H1 (cell line): ENCODE results near the gene LAMA4. TPM values are rescaled to one million over a fixed set of nuclear protein-coding genes. Genes with fewer than 3 reads are reported as not detected.

Source experiments
- CTCF ChIA-PET: fragments of 300-600 bp; sonication (Branson Sonifier 250); formaldehyde crosslinking; loops from one replicate; lab custom pipeline; 2021; ENCODE audit not compliant: partially characterized antibody; lab: Charles Lee
- POLR2A ChIA-PET: fragments of 300-600 bp; sonication (Branson Sonifier 250); formaldehyde crosslinking; loops from one replicate; lab custom pipeline; 2021; ENCODE audit warnings: inconsistent platforms; ENCODE audit not compliant: partially characterized antibody; lab: Charles Lee
- DNase-seq, 2 experiments: peaks; one replicate each; pipeline versions ENCODE4 v3.0.0 to v3.0.0-alpha.2; 2010 to 2022; ENCODE audit warnings: low spot score in 2 of 2, low read depth in 1 of 2, mixed read lengths in 1 of 2
- FAIRE-seq: peaks from 2 replicates; lab custom pipeline; 2011; peaks lifted over from hg19 to GRCh38; lab: Jason Lieb, UNC
- H2AFZ ChIP-seq: 2 replicates; pipeline ENCODE4 v1.8.1; 2012; ENCODE audit warnings: low read length, inconsistent platforms
- H2AK5ac ChIP-seq: 2 replicates; pipeline ENCODE4 v1.6.1; 2013; ENCODE audit warnings: low read depth, low read length
- H2BK120ac ChIP-seq: replicated peaks from 2 replicates; pipeline ENCODE3; 2013; ENCODE audit warnings: low read depth, low read length, inconsistent platforms
- H2BK12ac ChIP-seq: 2 replicates; pipeline ENCODE4 v1.6.1; 2013; ENCODE audit warnings: low read depth, low read length
- H2BK15ac ChIP-seq: 2 replicates; pipeline ENCODE4 v1.6.1; 2013; ENCODE audit warnings: low read length
- H2BK20ac ChIP-seq: 2 replicates; pipeline ENCODE4 v1.6.1; 2013; ENCODE audit warnings: low read length
- H2BK5ac ChIP-seq: 2 replicates; pipeline ENCODE4 v1.6.1; 2013; ENCODE audit warnings: low read depth, low read length
- H3K14ac ChIP-seq: 2 replicates; pipeline ENCODE4 v1.6.1; 2013; ENCODE audit warnings: inconsistent platforms; ENCODE audit not compliant: insufficient read length
- H3K18ac ChIP-seq: 2 replicates; pipeline ENCODE4 v1.6.1; 2013; ENCODE audit warnings: low read length; ENCODE audit errors: extremely low read depth
- H3K23ac ChIP-seq: 2 replicates; pipeline ENCODE4 v1.6.1; 2013; ENCODE audit warnings: inconsistent platforms; ENCODE audit not compliant: insufficient read length
- H3K23me2 ChIP-seq: 2 replicates; pipeline ENCODE4 v1.6.1; 2013; ENCODE audit warnings: low read depth, low read length
- H3K27ac ChIP-seq: 2 replicates; pipeline ENCODE4 v1.6.1; 2011; ENCODE audit warnings: low read depth, low read length, inconsistent platforms
- H3K27me3 ChIP-seq, 4 experiments: replicated peaks in 1 of 4; 1 replicate in 1 of 4; 2 replicates in 3 of 4; pipeline versions ENCODE4 v1.6.1 to v1.8.1; 2011 to 2013; ENCODE audit warnings: low read length in 3 of 4, mild to moderate bottlenecking in 3 of 4, inconsistent platforms in 2 of 4, mixed read lengths in 2 of 4, moderate library complexity in 1 of 4; ENCODE audit not compliant: control insufficient read depth in 3 of 4, insufficient read depth in 3 of 4; ENCODE audit errors: extremely low read depth in 1 of 4
- H3K36me3 ChIP-seq, 4 experiments: 2 replicates each; pipeline versions ENCODE4 v1.6.1 to v1.8.1; 2011 to 2013; ENCODE audit warnings: mild to moderate bottlenecking in 4 of 4, low read length in 3 of 4, moderate library complexity in 2 of 4, control low read depth in 1 of 4, inconsistent platforms in 1 of 4; ENCODE audit not compliant: insufficient read depth in 4 of 4, control insufficient read depth in 2 of 4
- H3K4ac ChIP-seq: replicated peaks from 2 replicates; pipeline ENCODE3; 2013; ENCODE audit warnings: low read length, low read depth, mixed read lengths, inconsistent platforms; ENCODE audit not compliant: insufficient read length
- H3K4me1 ChIP-seq, 4 experiments: replicated peaks in 1 of 4; 1 replicate in 1 of 4; 2 replicates in 3 of 4; pipeline versions ENCODE4 v1.6.1 to v1.8.1; 2011 to 2013; ENCODE audit warnings: low read length in 3 of 4, inconsistent platforms in 2 of 4, mixed read lengths in 1 of 4; ENCODE audit not compliant: insufficient read depth in 4 of 4, control insufficient read depth in 3 of 4
- H3K4me2 ChIP-seq, 2 experiments: 2 replicates each; pipeline versions ENCODE4 v1.6.1 to v1.8.1; 2011 to 2013; ENCODE audit warnings: low read depth in 2 of 2, low read length in 2 of 2, control low read depth in 1 of 2, inconsistent platforms in 1 of 2, mild to moderate bottlenecking in 1 of 2; ENCODE audit not compliant: insufficient read depth in 1 of 2
- H3K4me3 ChIP-seq, 4 experiments: fragments of 200-600, 300-600 bp in 1 of 4; sonication (generic), shearing (Covaris generic), sonication (Bioruptor Twin) in 1 of 4; 2 replicates each; pipeline versions ENCODE4 v1.5.1 to v1.8.1; 2011 to 2016; ENCODE audit warnings: low read length in 4 of 4, low read depth in 3 of 4, control low read depth in 2 of 4, inconsistent platforms in 2 of 4, mild to moderate bottlenecking in 2 of 4, mixed read lengths in 1 of 4, moderate library complexity in 1 of 4; ENCODE audit not compliant: insufficient read depth in 2 of 4; ENCODE audit errors: extremely low read depth in 1 of 4
- H3K56ac ChIP-seq: replicated peaks from 2 replicates; pipeline ENCODE3; 2013; ENCODE audit warnings: low read depth, mild to moderate bottlenecking, mixed read lengths, low read length, inconsistent platforms; ENCODE audit not compliant: insufficient read length
- H3K79me1 ChIP-seq: 2 replicates; pipeline ENCODE4 v1.6.1; 2013; ENCODE audit warnings: low read depth, low read length, control low read depth
- H3K79me2 ChIP-seq, 2 experiments: 2 replicates each; pipeline versions ENCODE4 v1.6.1 to v1.8.1; 2012 to 2013; ENCODE audit warnings: low read length in 2 of 2, mild to moderate bottlenecking in 2 of 2, inconsistent platforms in 1 of 2; ENCODE audit not compliant: insufficient read depth in 2 of 2, control insufficient read depth in 1 of 2
- H3K9ac ChIP-seq, 4 experiments: replicated peaks in 1 of 4; 1 replicate in 1 of 4; 2 replicates in 3 of 4; pipeline versions ENCODE4 v1.6.1 to v1.8.1; 2011 to 2013; ENCODE audit warnings: low read depth in 3 of 4, low read length in 3 of 4, control low read depth in 2 of 4, mild to moderate bottlenecking in 2 of 4, moderate library complexity in 2 of 4, inconsistent platforms in 1 of 4; ENCODE audit errors: extremely low read depth in 1 of 4
- H3K9me3 ChIP-seq, 2 experiments: 2 replicates each; pipeline versions ENCODE4 v1.6.1 to v1.8.1; 2012 to 2013; ENCODE audit warnings: mild to moderate bottlenecking in 2 of 2, moderate library complexity in 2 of 2, control low read depth in 1 of 2, inconsistent platforms in 1 of 2, low read depth in 1 of 2, low read length in 1 of 2, mixed read lengths in 1 of 2; ENCODE audit not compliant: insufficient read depth in 2 of 2
- H4K20me1 ChIP-seq, 2 experiments: replicated peaks in 1 of 2; 2 replicates each; pipeline versions ENCODE3 to v1.8.1; 2011 to 2013; ENCODE audit warnings: inconsistent platforms in 2 of 2, low read length in 2 of 2, mild to moderate bottlenecking in 1 of 2; ENCODE audit not compliant: insufficient read depth in 2 of 2, control insufficient read depth in 1 of 2
- H4K5ac ChIP-seq: 2 replicates; pipeline ENCODE4 v1.6.1; 2013; ENCODE audit warnings: low read length, low read depth, mixed read lengths, inconsistent platforms; ENCODE audit not compliant: insufficient read length
- H4K8ac ChIP-seq: 2 replicates; pipeline ENCODE4 v1.8.0; 2013; ENCODE audit warnings: mild to moderate bottlenecking, moderate library complexity, low read length, inconsistent platforms; ENCODE audit not compliant: insufficient read depth; ENCODE audit errors: extremely low read depth
- H4K91ac ChIP-seq: replicated peaks from 2 replicates; pipeline ENCODE3; 2013; ENCODE audit warnings: low read length, mixed read lengths, inconsistent platforms; ENCODE audit not compliant: insufficient read length
- PHF8 ChIP-seq: fragments of 200-600 bp; sonication (generic); conservative IDR thresholded peaks from 2 replicates; pipeline ENCODE4 v1.7.1; 2012; ENCODE audit warnings: low read depth, mild to moderate bottlenecking, inconsistent platforms, low read length, moderate library complexity
- WGBS, 2 experiments: shearing (Covaris generic) in 1 of 2; methylation state at CpG; one replicate each; pipeline versions ENCODE4 v1.1.6 to v1.1.7; 2013 to 2015; ENCODE audit warnings: low lambda C conversion rate in 2 of 2, mixed read lengths in 2 of 2, inconsistent platforms in 1 of 2, low coverage in 1 of 2, missing lambda C conversion rate in 1 of 2; ENCODE audit not compliant: insufficient replicate concordance in 2 of 2, insufficient coverage in 1 of 2, insufficient read length in 1 of 2; ENCODE audit errors: extremely low coverage in 1 of 2, missing lambda C conversion rate in 1 of 2; 5-methylcytosine and 5-hydroxymethylcytosine counted together
- polyA plus RNA-seq, 7 experiments: library from polyadenylated mRNA; depleted of rRNA in 3 of 7; stranded (reverse) in 5 of 7; unstranded in 2 of 7; fragments of >200 nt in 5 of 7; fragments of 200-250 nt in 2 of 7; gene quantifications; 1 replicate in 5 of 7; 2 replicates in 1 of 7; 4 replicates in 1 of 7; pipeline versions ENCODE4 v1.2.1 to v1.2.3, GENCODE V29; 2011 to 2013; ENCODE audit warnings: missing spikeins in 2 of 7, mixed read lengths in 2 of 7
- total RNA-seq: library from RNA; stranded (reverse); fragmentation: NEBNext Ultra II Directional; extraction: Animal tissue kit (Norgen Biotek cat#: 25700); gene quantifications from 2 replicates; pipeline ENCODE4 v1.2.1, GENCODE V29; 2021

Gene LAMA4
- total and polyA plus RNA-seq, 2 of the 8 experiments (the other 6 are each of a cell fraction or from before 2014, with no cell fraction given): 0.95 to 1.5 TPM

DNA sequence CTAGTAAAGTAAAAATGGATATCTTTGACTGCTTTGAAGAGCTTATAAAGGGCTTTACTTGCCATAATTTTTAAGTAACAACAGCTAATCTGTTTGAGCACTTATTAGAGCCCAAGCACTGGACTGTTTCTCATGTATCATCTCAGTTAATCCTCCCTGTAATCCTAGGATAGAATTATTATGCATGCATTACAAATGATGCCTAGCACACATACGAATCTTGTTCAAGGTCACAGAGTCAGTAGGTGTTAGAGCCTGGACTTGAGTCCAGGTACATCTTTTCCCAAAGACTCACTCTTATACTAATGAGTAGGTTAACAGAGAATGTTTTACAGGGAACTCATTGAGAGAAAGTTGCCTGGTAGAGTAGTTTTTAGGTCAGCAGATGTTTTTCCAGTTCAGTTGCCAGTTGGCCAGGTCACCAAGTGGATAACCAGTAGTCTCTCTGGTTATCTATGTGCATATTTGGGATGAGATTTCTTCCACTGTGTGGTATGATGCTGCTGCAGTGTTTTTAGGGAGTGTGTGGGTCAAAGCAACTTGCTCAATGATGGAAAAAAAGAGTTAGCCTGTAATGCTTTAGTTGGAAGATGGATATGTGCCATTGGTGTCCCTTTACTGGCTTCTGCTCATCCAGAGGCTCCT lies 32.3 kb upstream of the LAMA4 start:
- Histone ChIP-seq H2BK5ac (no peak overlapping the region), H3K9me3 (no peaks in the 10 kb centered on the region), H2BK12ac (no peak overlapping the region), H3K36me3 (no peaks in the 10 kb centered on the region), H2AK5ac (no peak overlapping the region), H3K9ac (no peak overlapping the region), H3K4ac (no peak overlapping the region), H3K4me3 (no peak overlapping the region), H2BK15ac (no peak overlapping the region), H2AFZ (no peak overlapping the region), H3K79me1 (no peaks in the 10 kb centered on the region), H4K91ac (no peak overlapping the region), H4K20me1 (no peaks in the 10 kb centered on the region), H3K27ac (no peak overlapping the region), H3K4me2 (no peak overlapping the region), H3K27me3 (no peaks in the 10 kb centered on the region), H4K5ac (no peak overlapping the region), H3K56ac (no peak overlapping the region), H3K23me2 (no peaks in the 10 kb centered on the region), H2BK120ac (no peak overlapping the region), H3K4me1 (no peaks in the 10 kb centered on the region), H3K23ac (no peak overlapping the region), H3K18ac (no peak overlapping the region), H2BK20ac (no peak overlapping the region), H3K14ac (no peak overlapping the region), H4K8ac (no peak overlapping the region), H3K79me2 (no peaks in the 10 kb centered on the region)
- CTCF ChIA-PET: interaction anchor here (1.6 to 6.0 kb wide), 3 partner anchors 9 to 106 kb away, joined by 3 to 23 read pairs (median 17); no protein-coding TSS in a partner anchor
- DNase-seq (no peak), FAIRE-seq (no peak)
- 94% methylated on average over 1 of the region's 1 CpG; no CpG with 5 or more reads in 1 of the 2 experiments for WGBS, 2 experiments
- POLR2A ChIA-PET: interaction anchor here (0.8 kb wide), 1 partner anchor 191 kb away, joined by 3 read pairs; no protein-coding TSS in a partner anchor
- no peak for TF ChIP-seq PHF8
